VCaP (cell line): ENCODE measurements around the gene ARAP1.

Experiments
- H3K27ac ChIP-seq: fragments of 450-650 bp; 2 replicates; pipeline ENCODE4 v1.5.1; 2017
- TF ChIP-seq, protein P1 (sequence below): fragments of 450-650 bp; conservative IDR thresholded peaks from 2 replicates; pipeline ENCODE4 v1.5.1; 2017; ENCODE audit warnings: mild to moderate bottlenecking, moderate library complexity

The ARAP1 gene

DNA sequence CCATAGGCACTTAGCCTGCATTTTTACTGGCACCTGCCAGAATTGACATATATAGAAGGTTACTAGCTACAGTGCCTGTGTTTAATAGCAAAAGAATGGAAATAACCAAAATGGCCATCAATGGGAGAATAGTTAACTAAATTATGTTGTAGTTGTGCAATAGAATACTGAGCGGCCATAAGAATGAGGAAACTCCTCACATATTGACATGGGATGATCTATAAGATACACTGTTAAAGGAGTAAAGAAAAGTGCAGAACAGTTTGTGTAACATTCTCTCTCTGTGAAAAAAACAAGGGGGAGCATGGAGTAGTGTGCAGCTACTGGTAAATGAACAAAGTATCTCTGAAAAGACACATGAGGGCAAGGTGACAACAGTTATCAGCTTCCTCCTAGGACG, 21.5 kb downstream of the ARAP1 start:
- H3K27ac ChIP-seq, result no peak overlapping the region
- TF ChIP-seq, protein P1, sequence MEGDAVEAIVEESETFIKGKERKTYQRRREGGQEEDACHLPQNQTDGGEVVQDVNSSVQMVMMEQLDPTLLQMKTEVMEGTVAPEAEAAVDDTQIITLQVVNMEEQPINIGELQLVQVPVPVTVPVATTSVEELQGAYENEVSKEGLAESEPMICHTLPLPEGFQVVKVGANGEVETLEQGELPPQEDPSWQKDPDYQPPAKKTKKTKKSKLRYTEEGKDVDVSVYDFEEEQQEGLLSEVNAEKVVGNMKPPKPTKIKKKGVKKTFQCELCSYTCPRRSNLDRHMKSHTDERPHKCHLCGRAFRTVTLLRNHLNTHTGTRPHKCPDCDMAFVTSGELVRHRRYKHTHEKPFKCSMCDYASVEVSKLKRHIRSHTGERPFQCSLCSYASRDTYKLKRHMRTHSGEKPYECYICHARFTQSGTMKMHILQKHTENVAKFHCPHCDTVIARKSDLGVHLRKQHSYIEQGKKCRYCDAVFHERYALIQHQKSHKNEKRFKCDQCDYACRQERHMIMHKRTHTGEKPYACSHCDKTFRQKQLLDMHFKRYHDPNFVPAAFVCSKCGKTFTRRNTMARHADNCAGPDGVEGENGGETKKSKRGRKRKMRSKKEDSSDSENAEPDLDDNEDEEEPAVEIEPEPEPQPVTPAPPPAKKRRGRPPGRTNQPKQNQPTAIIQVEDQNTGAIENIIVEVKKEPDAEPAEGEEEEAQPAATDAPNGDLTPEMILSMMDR, result no peak

DNA sequence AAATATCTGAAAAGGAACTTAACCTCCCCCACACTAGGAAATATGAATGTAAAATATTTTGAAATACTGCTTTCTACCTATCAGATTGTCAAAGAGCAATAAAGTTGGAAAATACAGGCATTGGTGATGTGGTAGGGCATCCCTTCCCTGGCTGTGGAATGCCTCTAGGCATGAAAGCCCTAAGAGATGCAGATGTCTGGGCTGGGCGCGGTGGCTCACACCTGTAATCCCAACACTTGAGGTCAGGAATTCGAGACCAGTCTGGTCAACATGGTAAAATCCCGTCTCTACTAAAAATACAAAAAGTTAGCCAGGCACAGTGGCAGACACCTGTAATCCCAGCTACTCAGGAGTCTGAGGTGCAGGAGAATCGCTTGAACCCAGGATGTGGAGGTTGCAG, 22.0 kb downstream of the ARAP1 start:
- H3K27ac ChIP-seq, result no peak overlapping the region
- TF ChIP-seq, protein P1, result no peak

DNA sequence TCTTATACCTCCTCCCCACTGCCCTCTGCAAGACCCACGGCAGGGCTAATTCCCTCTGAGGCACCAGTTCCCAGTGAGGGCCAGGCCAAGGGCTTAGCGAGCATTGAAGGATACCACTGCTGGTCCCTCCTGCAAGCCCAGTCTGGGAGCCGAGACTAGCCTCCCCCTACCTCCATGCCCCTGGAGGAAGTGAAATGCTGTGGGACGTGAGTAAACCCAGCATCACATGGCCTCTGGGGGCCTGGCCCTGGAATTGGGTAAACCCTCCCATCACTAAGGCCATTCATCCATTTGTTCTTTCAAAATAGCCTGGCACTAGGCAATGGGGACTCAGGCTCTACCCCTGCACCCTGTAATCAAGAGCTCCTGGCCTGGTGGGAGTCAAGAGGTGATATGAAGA, 24.7 kb downstream of the ARAP1 start:
- H3K27ac ChIP-seq, result no peak overlapping the region
- TF ChIP-seq, protein P1, result no peak

DNA sequence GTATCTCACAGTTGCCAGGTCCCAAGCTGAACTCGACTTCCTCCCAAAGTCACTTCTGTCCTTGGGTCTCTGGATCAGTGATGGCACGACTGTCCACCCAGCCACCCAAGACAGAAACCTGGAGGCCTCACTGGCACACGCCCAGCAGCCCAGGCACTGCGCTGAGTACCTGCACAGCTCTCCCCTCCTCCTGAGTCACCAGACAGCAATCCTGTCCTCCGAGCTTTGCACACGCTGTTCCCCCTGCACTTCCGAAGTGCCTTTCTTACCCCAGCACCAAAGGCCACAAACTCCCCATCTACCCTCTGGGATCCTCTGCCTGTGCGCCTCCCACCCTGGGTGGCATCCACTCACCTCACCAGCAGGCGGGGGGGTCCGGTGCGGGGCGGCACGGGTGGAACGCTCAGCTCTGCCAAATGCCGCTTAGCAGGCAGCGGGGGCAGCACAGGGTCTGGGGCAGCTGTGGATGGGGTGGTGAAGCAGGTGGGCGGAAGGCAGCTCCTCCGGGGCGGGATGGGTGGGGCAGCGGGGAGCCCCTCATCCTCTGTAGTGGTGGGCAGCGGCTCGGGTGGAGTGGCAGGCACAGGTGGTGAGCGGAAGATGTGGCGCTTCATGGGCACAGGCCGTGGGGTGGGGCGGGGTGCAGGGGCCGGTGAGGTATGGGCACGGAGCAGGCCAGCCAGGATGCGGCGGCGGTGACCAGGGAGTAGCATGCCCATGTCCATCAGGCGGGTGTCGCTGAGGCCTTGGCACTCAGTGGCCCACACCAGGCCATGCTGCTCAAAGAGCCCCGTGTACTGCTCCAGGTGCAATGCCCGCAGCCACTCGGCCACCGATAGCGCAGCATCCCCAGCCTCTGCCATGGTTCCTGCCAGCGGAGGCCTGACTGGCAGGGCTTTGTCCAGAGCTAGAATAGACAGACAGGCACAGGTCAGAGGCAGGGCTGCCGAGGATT, 25.7 kb downstream of the ARAP1 start:
- TF ChIP-seq, protein P1, result no peak
- H3K27ac ChIP-seq, result no peak overlapping the region

DNA sequence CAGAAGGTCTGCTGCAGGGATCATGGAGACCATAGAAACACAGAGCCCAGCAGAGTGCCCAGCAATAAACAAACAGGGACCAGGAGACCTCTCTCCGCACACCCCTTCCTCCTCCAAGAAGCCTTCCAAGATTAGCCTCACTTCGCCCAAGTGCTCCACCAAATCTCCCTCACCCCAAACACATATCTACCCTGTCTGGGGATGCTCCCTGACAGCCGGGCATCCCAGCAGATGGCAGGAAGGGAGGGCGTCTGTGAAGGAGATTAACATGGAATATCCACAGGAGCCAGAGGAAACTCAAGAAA, 26.5 kb downstream of the ARAP1 start:
- peak overlapping the region; percentile 31; the same call in 1 of the 2 replicates for H3K27ac ChIP-seq
- TF ChIP-seq, protein P1, result no peak

DNA sequence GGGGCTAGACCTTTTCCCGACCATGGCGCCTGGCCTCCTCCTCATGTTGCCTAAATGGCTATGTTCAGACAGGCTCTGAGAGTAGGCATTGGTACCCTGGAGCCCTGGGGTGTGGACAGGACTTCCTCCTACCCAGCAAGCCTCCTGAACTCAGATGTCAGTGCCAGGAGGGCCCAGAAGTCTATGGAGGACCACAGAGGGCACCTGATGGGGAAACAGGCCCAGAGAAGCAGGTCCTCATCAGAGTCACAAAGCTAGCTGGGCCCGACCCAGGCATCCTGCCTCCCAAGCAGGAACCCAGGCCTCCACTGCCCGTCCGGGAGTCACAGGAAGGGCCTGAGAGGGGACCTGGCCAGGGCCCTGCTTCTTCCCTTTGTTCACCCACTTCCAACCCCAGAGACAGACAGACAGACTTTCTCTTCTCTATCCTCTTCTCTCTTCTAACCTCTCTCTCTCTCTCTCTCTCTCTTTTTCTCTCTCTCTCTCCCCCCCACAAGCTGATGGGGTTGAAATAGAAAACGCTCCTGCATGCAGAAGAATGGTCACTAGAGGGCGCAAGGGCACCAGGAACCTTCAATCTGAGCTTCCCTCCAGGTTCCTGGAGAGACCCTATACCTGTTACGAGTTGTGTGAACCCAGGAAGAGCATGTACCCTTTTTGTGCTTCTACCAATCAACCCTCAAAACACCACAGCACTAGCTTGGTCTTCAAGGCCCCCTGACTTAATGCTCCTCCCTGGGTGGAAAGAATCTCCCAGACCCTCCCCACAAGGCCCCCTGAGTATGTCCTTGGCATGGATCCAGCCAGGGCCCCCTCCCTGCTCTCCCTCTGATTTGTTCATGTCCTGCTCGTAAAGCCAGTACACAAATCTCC, 27.1 kb downstream of the ARAP1 start:
- H3K27ac ChIP-seq, result peak overlapping the region; percentile 31; the same call in 1 of the 2 replicates
- TF ChIP-seq, protein P1, result peak; percentile 97

DNA sequence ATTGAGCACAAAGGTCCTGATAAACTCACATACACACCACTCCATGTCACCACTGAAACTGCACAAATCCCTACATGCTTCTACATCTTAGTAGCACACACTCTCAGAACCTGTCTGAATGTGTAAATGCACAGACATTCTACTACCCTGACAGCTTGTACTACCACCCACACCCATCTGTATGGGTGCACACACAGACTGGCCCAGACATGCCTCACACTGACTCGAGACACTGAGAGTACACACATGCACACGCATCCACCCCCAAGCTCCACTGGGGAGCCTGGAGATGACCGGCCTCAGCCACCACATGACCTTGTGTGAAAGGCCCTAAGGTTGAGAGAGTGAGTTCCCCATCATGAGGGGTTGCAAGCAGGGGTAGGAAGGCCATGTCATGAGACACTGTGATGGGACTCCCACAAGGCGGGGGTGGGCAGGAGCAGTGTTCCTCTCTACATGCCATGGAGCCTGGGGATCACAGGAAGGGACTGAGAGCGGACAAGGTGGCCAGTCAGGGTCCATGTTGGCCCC, 28.1 kb downstream of the ARAP1 start:
- TF ChIP-seq, protein P1, result no peak
- peak overlapping the region; percentile 93; the same call in 1 of the 2 replicates for H3K27ac ChIP-seq
